Thymus (tissue), 11 donors: ENCODE data around the gene F10. TPM values are rescaled to one million over a fixed set of nuclear protein-coding genes. Genes with fewer than 3 reads are reported as not detected.
"Not testable (repeated sequence)": the region's sequence is repeated elsewhere in the genome, so short reads cannot be mapped to it uniquely, and the experiment has no call there.

Source experiments
- DNase-seq, 9 donors: peaks; one replicate each; pipeline ENCODE4 v3.0.0-alpha.2; 2013; ENCODE audit warnings: low spot score in 9 of 9, low read depth in 6 of 9, missing footprints in 1 of 9
- H3K27ac ChIP-seq, 2 donors: one replicate each; pipeline ENCODE4 v1.5.1; 2013; ENCODE audit warnings: control low read depth in 1 of 2, low read depth in 1 of 2, low read length in 1 of 2, mild to moderate bottlenecking in 1 of 2, moderate library complexity in 1 of 2
- H3K27me3 ChIP-seq, 2 donors: one replicate each; pipeline ENCODE4 v1.5.1; 2013; ENCODE audit warnings: low read length in 1 of 2; ENCODE audit not compliant: control insufficient read depth in 2 of 2, insufficient read depth in 1 of 2
- H3K36me3 ChIP-seq, 2 donors: one replicate each; pipeline ENCODE4 v1.5.1; 2013; ENCODE audit warnings: low read length in 1 of 2, mild to moderate bottlenecking in 1 of 2, moderate library complexity in 1 of 2; ENCODE audit not compliant: control insufficient read depth in 2 of 2, insufficient read depth in 2 of 2
- H3K4me1 ChIP-seq, 2 donors: one replicate each; pipeline ENCODE4 v1.5.1; 2013; ENCODE audit warnings: low read length in 2 of 2; ENCODE audit not compliant: control insufficient read depth in 2 of 2, insufficient read depth in 2 of 2
- H3K4me3 ChIP-seq, 2 donors: one replicate each; pipeline ENCODE4 v1.5.1; 2013; ENCODE audit warnings: low read length in 2 of 2, control low read depth in 1 of 2, mild to moderate bottlenecking in 1 of 2
- H3K9me3 ChIP-seq, 2 donors: one replicate each; pipeline ENCODE4 v1.5.1; 2013; ENCODE audit warnings: low read length in 1 of 2, mild to moderate bottlenecking in 1 of 2; ENCODE audit not compliant: control insufficient read depth in 2 of 2, insufficient read depth in 1 of 2
- WGBS: extraction: QIAGEN DNeasy Blood & Tissue Kit; methylation state at CpG from one replicate; pipeline ENCODE4 v1.1.7; 2013; 5-methylcytosine and 5-hydroxymethylcytosine counted together
- polyA plus RNA-seq: library from polyadenylated mRNA; stranded (reverse); fragments of 200-250 nt; gene quantifications from one replicate; pipeline ENCODE4 v1.2.3, GENCODE V29; 2013
- total RNA-seq: library from RNA; stranded (reverse); fragments of 120-200 nt; gene quantifications from one replicate; pipeline ENCODE4 v1.2.4, GENCODE V29; 2013
- donor health status: healthy.

Gene F10
- total and polyA plus RNA-seq, 2 donors: 1.4 to 2.7 TPM

DNA sequence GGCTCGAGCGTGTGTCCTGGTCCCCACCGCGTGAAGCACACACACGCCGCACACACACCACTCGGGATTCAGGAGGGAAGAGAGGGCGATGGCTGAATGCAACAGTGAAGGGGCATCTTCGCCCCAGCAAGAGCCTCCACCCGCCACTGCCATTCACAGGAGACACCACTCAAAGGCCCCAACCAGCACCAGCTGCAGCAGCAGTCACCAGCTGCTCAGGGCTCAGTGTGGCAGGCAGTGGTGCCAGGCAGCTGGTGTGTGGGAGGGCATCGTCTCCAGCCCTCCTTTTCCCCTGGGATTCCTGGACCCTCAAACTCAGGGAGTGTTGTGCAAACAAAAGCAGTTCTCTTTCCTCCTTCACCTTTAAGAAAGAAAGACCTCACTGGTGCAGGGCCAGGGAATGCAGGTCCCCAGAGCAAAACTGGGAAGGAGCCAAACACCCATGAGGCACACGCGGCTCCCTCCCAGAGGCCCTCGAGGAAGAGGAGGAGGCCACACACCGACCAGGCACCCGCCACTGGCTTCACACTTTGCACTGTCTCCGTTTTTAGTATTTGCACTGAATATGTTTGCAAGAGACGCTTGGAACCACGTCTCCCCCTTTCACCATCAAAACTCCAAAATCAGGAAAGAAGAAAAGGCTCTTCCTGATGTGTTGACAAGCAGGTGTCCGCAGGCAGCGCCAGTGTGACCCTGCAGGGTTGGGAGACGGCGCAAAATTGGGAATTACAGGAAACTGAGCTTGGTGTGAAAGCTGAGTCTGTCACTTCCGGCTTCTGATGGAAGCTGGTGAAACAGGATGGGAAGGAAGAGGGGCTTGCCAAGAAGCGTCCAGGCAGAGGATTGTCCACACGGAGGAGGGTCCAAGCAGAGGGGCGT, 43.5 kb upstream of the F10 start:
- DNase-seq: no peak
- H3K9me3 ChIP-seq: no peaks in the 10 kb centered on the region
- H3K27ac ChIP-seq: no peak overlapping the region
- peaks cover 0 to 3% of the 10 kb centered on the region in 2 donors for H3K4me1 ChIP-seq
- H3K4me3 ChIP-seq: no peak overlapping the region
- WGBS: 93% methylated on average over 27 of the region's 27 CpGs
- no peaks in the 10 kb centered on the region for H3K27me3 ChIP-seq
- no peaks in the 10 kb centered on the region for H3K36me3 ChIP-seq

DNA sequence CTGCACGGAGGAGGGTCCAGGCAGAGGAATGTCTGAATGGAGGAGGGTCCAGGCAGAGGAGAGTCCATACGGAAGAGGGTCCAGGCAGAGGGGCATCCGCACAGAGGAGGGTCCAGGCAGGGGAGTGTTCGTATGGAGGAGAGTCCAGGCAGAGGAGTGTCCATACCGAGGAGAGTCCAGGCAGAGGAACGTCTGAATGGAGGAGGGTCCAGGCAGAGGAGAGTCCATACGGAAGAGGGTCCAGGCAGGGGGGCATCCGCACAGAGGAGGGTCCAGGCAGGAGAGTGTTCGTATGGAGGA, 42.9 kb upstream of the F10 start:
- DNase-seq, H3K36me3 ChIP-seq, H3K27ac ChIP-seq: not testable (repeated sequence)

DNA sequence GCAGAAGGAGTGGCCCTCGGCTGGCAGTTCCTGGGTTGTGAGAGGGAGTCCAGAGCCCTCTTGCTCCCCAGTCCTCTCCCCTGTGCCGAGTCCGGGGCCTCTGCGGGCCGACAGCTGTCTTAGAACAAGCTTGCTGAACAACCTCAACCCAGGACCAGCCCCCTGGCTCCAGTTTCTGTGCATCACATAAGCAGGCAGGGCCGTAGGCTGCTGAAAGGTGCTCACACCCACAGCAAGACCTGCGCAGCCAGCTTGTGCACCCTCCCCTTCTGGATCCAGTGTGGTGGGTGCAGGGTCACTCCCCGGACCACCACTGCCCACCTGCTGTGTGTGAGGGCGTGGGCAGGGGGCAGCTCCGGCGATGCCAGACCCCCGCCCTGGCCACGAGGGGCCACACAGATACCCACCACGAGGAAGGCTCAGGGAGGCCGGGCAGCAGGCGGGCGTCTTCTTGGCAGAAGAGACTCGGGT, 42.2 kb upstream of the F10 start:
- no peaks in the 10 kb centered on the region for H3K27me3 ChIP-seq
- H3K4me3 ChIP-seq: no peak overlapping the region
- whole genome bisulfite sequencing: 92% methylated on average over 18 of the region's 18 CpGs
- H3K36me3 ChIP-seq: no peaks in the 10 kb centered on the region
- H3K27ac ChIP-seq: no peak overlapping the region
- DNase-seq: no peak
- peaks cover 0 to 11% of the 10 kb centered on the region in 2 donors for H3K9me3 ChIP-seq
- H3K4me1 ChIP-seq: peaks cover 0 to 3% of the 10 kb centered on the region in 2 donors

More for the DNA sequence above, 42.9 kb upstream of the F10 start:
- H3K4me3 ChIP-seq, H3K4me1 ChIP-seq, H3K27me3 ChIP-seq, H3K9me3 ChIP-seq: not testable (repeated sequence)
- 87% methylated on average over 9 of the region's 9 CpGs for WGBS

DNA sequence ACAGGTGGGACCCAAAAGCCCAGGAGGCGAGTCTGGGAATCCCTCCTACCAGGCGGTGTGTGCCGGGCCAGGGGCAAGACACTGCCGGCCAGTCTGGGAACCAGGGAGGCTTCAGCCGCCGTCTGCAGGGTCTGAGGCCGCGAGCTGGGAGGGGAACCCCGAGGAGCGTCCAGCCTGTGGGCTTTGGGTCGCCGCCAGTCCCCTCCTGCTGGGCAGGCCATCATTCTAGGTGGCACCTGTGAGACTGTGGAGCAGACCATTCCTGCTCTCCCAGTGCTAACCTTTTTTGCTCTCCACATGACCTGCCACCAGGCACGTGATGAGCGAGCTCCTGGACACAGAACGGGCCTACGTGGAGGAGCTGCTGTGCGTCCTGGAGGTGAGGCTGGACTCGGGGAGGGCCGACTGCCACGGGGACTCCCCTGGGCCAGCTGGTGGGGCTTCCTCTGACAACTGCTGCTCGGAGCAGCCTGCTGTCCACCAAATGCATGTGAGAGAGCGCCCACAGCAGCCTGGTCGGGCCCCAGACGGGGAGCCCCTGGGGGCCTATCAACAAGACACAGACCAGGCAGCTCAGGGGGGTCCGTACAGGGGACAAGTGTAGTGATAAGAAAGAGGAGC, 41.6 kb upstream of the F10 start:
- Histone ChIP-seq H3K27me3 (no peaks in the 10 kb centered on the region), H3K4me3 (no peak overlapping the region), H3K27ac (no peak overlapping the region), H3K9me3 (peaks cover 0 to 17% of the 10 kb centered on the region in 2 donors), H3K4me1 (peaks cover 0 to 3% of the 10 kb centered on the region in 2 donors), H3K36me3 (no peaks in the 10 kb centered on the region)
- 94% methylated on average over 25 of the region's 25 CpGs for WGBS
- no peak for DNase-seq

DNA sequence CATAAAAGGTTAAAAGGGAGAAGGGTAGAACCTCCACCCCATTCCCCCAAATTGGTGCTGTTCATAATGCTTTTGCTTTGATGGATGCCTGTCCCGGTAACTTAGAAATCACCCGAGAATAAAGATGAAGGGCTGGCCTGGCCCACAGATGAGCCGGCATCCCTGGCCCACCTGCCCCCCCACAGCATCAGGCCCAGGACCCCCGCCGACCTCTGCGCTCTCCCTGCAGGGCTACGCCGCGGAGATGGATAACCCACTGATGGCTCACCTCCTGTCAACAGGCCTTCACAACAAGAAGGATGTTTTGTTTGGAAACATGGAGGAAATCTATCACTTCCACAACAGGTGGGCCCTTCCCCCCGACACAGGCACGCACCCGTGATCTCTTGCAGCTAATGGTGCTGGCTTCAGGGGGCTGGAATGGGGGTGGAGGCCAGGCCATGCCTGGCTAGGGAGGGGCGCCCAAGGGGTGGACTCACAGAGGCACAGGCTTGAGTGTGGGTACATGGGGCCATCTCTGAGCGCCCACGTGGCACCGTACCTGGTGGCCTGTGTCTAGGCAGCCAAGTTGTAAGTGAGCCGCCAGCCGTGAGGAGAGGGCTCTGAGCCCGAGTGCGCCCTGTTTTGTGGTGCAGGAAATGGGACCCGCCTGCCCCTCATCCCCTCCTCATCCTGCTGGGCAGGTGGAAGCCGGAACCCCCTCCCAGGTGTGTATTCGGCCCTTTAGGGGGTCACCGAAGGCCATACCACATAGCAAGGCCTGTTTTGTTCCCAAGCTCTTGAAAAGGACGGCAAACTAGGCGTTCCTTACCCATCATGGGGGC, 40.2 kb upstream of the F10 start:
- no peaks in the 10 kb centered on the region for H3K36me3 ChIP-seq
- DNase-seq: no peak
- 92% methylated on average over 26 of the region's 26 CpGs for WGBS

DNA sequence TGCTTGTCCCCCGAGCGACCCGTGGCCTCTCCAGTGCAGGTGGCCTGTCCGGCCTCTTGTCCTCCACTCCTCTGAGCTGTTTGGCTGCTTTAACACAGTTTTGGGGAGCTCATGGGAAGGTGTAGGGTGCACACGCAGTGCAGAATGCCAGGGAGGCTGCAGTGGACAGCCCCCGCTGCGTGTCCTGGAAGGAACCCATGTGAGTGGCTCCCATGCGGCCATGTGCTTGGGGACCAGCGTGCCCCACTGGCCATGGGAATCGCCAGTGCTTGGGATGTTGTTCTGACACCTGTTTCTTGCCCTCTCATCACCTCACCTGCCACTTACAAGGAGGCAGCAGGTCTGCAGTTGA, 39.6 kb upstream of the F10 start:
- no peaks in the 10 kb centered on the region for H3K36me3 ChIP-seq
- no peaks in the 10 kb centered on the region for H3K27me3 ChIP-seq
- peaks cover 0 to 3% of the 10 kb centered on the region in 2 donors for H3K4me1 ChIP-seq
- H3K4me3 ChIP-seq: no peak overlapping the region
- no peak overlapping the region for H3K27ac ChIP-seq
- H3K9me3 ChIP-seq: peaks cover 0 to 20% of the 10 kb centered on the region in 2 donors
- 92% methylated on average over 10 of the region's 10 CpGs for WGBS
- no peak for DNase-seq

More for the DNA sequence above, 40.2 kb upstream of the F10 start:
- no peaks in the 10 kb centered on the region for H3K27me3 ChIP-seq
- peaks cover 0 to 20% of the 10 kb centered on the region in 2 donors for H3K9me3 ChIP-seq
- H3K4me3 ChIP-seq: no peak overlapping the region
- H3K4me1 ChIP-seq: peaks cover 0 to 3% of the 10 kb centered on the region in 2 donors
- H3K27ac ChIP-seq: no peak overlapping the region

DNA sequence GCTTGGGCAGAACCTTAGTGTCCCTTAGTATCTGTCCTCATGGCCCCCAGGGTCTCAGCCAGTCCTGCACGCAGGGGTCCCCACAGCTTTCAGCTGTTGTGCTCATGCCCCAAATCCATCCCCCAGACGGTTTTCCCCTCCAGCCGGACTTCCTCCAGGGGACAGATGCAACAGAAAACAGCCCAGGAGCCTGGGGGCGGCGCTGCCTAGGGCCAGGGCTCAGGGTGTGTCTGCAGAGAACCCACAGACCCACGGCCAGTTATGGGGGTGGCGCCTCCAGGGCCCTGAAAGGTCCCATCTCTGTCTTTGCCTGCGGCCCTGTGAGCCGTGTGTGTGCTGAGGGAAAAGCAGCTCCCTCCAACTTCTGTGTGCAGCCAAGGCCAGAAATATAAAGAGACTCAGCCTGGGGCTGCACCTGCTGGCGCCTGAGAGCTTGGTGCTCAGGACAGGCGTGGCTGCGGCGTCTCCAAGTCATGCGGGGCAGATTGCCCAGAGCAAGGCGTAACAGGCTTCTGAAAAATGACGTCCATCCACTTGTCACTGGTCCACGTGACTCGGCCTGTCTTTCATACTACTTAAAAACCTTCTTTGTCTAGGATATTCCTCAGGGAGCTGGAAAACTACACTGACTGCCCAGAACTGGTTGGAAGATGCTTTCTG, 39.1 kb upstream of the F10 start:
- no peak overlapping the region for H3K4me3 ChIP-seq
- H3K36me3 ChIP-seq: no peaks in the 10 kb centered on the region
- WGBS: 90% methylated on average over 18 of the region's 18 CpGs
- H3K27ac ChIP-seq: no peak overlapping the region
- H3K27me3 ChIP-seq: no peaks in the 10 kb centered on the region
- peaks cover 0 to 3% of the 10 kb centered on the region in 2 donors for H3K4me1 ChIP-seq
- peaks cover 0 to 20% of the 10 kb centered on the region in 2 donors for H3K9me3 ChIP-seq
- peak in 1 of 9 donors; percentile 11 for DNase-seq

DNA sequence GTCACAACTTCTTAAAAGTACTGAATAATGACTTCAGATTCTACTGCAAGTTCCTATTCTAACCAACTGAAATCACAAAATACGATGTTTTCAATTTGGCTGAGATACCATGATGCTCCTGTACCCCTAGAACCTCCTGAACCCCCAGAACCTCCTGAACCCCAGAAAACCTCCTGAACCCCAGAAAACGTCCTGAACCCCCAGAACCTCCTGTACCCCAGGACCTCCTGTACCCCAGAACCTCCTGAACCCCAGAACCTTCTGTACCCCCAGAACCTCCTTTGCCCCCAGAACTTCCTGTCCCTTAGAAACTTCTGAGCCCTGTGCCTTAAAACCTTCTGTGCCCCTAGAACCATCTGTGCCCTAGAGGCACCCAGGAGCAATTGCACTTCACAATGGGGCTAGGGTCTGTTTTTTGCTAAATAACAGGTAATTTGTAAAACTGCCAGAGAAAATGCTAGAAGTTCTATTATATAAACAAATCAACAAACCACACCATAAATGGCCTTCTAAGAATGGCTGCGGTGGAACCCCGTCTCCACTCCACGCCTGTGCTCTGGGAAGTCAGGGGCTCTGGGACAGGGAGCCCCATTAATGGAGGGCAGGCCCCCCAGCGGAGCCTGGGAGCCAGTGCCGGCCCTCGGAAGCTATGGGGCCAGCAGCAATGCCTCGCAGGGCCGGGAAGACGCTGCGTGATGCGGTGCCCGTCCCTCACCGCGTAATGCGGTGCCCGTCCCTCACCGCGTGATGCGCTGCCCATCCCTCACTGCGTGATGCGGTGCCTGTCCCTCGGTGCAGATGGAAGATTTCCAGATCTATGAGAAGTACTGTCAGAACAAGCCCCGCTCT, 38.3 kb upstream of the F10 start:
- H3K27me3 ChIP-seq: no peaks in the 10 kb centered on the region
- 95% methylated on average over 25 of the region's 25 CpGs for WGBS
- no peak for DNase-seq
- H3K27ac ChIP-seq: peak overlapping the region in 1 of 2 donors; percentile 5
- peaks cover 0 to 20% of the 10 kb centered on the region in 2 donors for H3K9me3 ChIP-seq
- H3K36me3 ChIP-seq: no peaks in the 10 kb centered on the region
- no peak overlapping the region for H3K4me3 ChIP-seq
- H3K4me1 ChIP-seq: peaks cover 0 to 3% of the 10 kb centered on the region in 2 donors
